Upper lobe of left lung (tissue), 4 donors: Measurements from ENCODE around the gene TMEM31.

Source experiments
- EP300 ChIP-seq, 4 donors: sonication (generic); formaldehyde crosslinking; IDR thresholded peaks; one replicate each; pipeline ENCODE4 v1.5.1; 2017; ENCODE audit warnings: antibody characterized with exemption in 4 of 4, control low read depth in 2 of 4
- POLR2A ChIP-seq, 4 donors: fragments of 450-650 bp; IDR thresholded peaks; one replicate each; pipeline ENCODE4 v1.5.1; 2016 to 2017; ENCODE audit warnings: antibody characterized with exemption in 4 of 4, mild to moderate bottlenecking in 2 of 4
- POLR2AphosphoS5 ChIP-seq, 2 donors: sonication (generic); formaldehyde crosslinking; IDR thresholded peaks; one replicate each; pipeline ENCODE4 v1.5.1; 2017; ENCODE audit warnings: antibody characterized with exemption in 2 of 2
- TF ChIP-seq, protein P1 (sequence below), 6 experiments: fragments of 450-650 bp in 4 of 6; fragments of 200-600 bp in 2 of 6; sonication (generic) in 2 of 6; IDR thresholded peaks; one replicate each; pipeline ENCODE4 v1.5.1; 2016 to 2019; ENCODE audit warnings: antibody characterized with exemption in 6 of 6

- TF ChIP-seq EP300 (IDR thresholded peaks at IDR 0.05) (no peak), POLR2AphosphoS5 (IDR thresholded peaks at IDR 0.05) (no peak), POLR2A (IDR thresholded peaks at IDR 0.05) (no peak)
- TF ChIP-seq, protein P1, sequence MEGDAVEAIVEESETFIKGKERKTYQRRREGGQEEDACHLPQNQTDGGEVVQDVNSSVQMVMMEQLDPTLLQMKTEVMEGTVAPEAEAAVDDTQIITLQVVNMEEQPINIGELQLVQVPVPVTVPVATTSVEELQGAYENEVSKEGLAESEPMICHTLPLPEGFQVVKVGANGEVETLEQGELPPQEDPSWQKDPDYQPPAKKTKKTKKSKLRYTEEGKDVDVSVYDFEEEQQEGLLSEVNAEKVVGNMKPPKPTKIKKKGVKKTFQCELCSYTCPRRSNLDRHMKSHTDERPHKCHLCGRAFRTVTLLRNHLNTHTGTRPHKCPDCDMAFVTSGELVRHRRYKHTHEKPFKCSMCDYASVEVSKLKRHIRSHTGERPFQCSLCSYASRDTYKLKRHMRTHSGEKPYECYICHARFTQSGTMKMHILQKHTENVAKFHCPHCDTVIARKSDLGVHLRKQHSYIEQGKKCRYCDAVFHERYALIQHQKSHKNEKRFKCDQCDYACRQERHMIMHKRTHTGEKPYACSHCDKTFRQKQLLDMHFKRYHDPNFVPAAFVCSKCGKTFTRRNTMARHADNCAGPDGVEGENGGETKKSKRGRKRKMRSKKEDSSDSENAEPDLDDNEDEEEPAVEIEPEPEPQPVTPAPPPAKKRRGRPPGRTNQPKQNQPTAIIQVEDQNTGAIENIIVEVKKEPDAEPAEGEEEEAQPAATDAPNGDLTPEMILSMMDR (IDR thresholded peaks at IDR 0.05): no peak
Observed at GRCh38 chrX:103681443-103681842, 29.3 kb upstream of the TMEM31 start.
